SH-SY5Y (cell line): ENCODE results near the gene SYT7.

Source experiments
- GATA2 ChIP-seq: IDR thresholded peaks from 2 replicates; pipeline ENCODE4 v1.6.1; 2011; ENCODE audit warnings: mild to moderate bottlenecking, low read depth, low read length
- GATA3 ChIP-seq: IDR thresholded peaks from 2 replicates; pipeline ENCODE4 v1.6.1; 2011; ENCODE audit warnings: low read depth, mild to moderate bottlenecking, low read length, moderate library complexity

GRCh38 chr11:61477727-61478148, 103.1 kb downstream of the SYT7 start:
- TF ChIP-seq GATA2 (no peak), GATA3 (no peak)
